GM12878 (cell line): ENCODE measurements around the gene ANKRD33B. TPM values are rescaled to one million over a fixed set of nuclear protein-coding genes. Genes with fewer than 3 reads are reported as not detected.

Experiments used
- ATAC-seq: fragments of 200-7000 bp; cut with Tn5 transposase; 3 replicates; pipeline ENCODE4 v1.9.1; 2020; ENCODE audit warnings: mild to moderate bottlenecking, moderate library complexity
- BruUV-seq: library from RNA; stranded (reverse); fragments of 400-500 nt; replicated peaks from 2 replicates; lab custom pipeline; 2021; lab: Mats Ljungman, UMichigan
- CTCF ChIA-PET: fragments of 300-600 bp; sonication (Branson Sonifier 250); formaldehyde crosslinking; extraction: SDS; loops from one replicate; lab custom pipeline; 2021; ENCODE audit warnings: inconsistent platforms; lab: Yijun Ruan, JAX
- POLR2A ChIA-PET: fragments of 350-600 bp; formaldehyde crosslinking; extraction: SDS; loops from one replicate; lab custom pipeline; 2021; ENCODE audit warnings: inconsistent platforms; lab: Charles Lee
- RAD21 ChIA-PET: fragments of 300-600 bp; sonication (Branson Sonifier 250); formaldehyde crosslinking; loops from one replicate; lab custom pipeline; 2023; ENCODE audit warnings: antibody characterized with exemption; ENCODE audit not compliant: unreplicated experiment; lab: Charles Lee
- SMC1A ChIA-PET: fragments of 300-600 bp; sonication (Branson Sonifier 250); formaldehyde crosslinking; loops from one replicate; lab custom pipeline; 2023; ENCODE audit not compliant: unreplicated experiment, uncharacterized antibody; lab: Charles Lee
- DNase-seq: peaks from one replicate; pipeline ENCODE4 v3.0.0-alpha.2; 2011; ENCODE audit warnings: low read depth, low spot score
- FAIRE-seq: peaks from 3 replicates; lab custom pipeline; 2011; peaks lifted over from hg19 to GRCh38; lab: Jason Lieb, UNC
- H2AFZ ChIP-seq: 2 replicates; pipeline ENCODE4 v1.6.0; 2011; ENCODE audit warnings: low read depth, low read length, control low read depth; ENCODE audit not compliant: control insufficient read depth
- H3K27ac ChIP-seq: 2 replicates; pipeline ENCODE4 v1.5.1; 2011; ENCODE audit warnings: control low read depth; ENCODE audit not compliant: control insufficient read depth, insufficient read depth
- H3K27me3 ChIP-seq, 2 experiments: replicated peaks in 1 of 2; 2 replicates each; pipeline versions ENCODE4 v1.6.0 to v1.6.1; 2011; ENCODE audit warnings: low read length in 1 of 2; ENCODE audit not compliant: control insufficient read depth in 2 of 2, insufficient read depth in 2 of 2
- H3K36me3 ChIP-seq, 2 experiments: 2 replicates each; pipeline ENCODE4 v1.5.1; 2011; ENCODE audit warnings: low read length in 1 of 2; ENCODE audit not compliant: control insufficient read depth in 2 of 2, insufficient read depth in 2 of 2
- H3K4me1 ChIP-seq: 2 replicates; pipeline ENCODE4 v1.6.1; 2011; ENCODE audit warnings: mild to moderate bottlenecking, low read length, moderate library complexity, mixed read lengths; ENCODE audit not compliant: control insufficient read depth, insufficient read depth
- H3K4me2 ChIP-seq: 2 replicates; pipeline ENCODE4 v1.6.0; 2011; ENCODE audit warnings: control low read depth; ENCODE audit not compliant: control insufficient read depth, insufficient read depth
- H3K4me3 ChIP-seq: fragments of 200-600 bp; sonication (generic); 2 replicates; pipeline ENCODE4 v1.5.1; 2016
- H3K79me2 ChIP-seq: 2 replicates; pipeline ENCODE4 v1.6.0; 2011; ENCODE audit warnings: low read length; ENCODE audit not compliant: control insufficient read depth, insufficient read depth
- H3K9ac ChIP-seq: 2 replicates; pipeline ENCODE4 v1.8.0; 2011; ENCODE audit warnings: low read length, control low read depth, mixed read lengths; ENCODE audit not compliant: control insufficient read depth, insufficient read depth
- H3K9me3 ChIP-seq: replicated peaks from 3 replicates; pipeline ENCODE4 v1.5.1; 2011; ENCODE audit warnings: mild to moderate bottlenecking, low read length; ENCODE audit not compliant: control insufficient read depth, insufficient read depth
- H4K20me1 ChIP-seq: 2 replicates; pipeline ENCODE4 v1.6.0; 2011; ENCODE audit not compliant: control insufficient read depth, insufficient read depth
- CHD1 ChIP-seq: IDR thresholded peaks from 2 replicates; pipeline ENCODE4 v1.6.1; 2012; ENCODE audit warnings: low read depth, low read length, improper control_type of control experiment
- CTCF ChIP-seq, 3 experiments: IDR thresholded peaks in 2 of 3; conservative IDR thresholded peaks in 1 of 3; 2 replicates each; pipeline ENCODE4 v1.5.1; 2011; ENCODE audit warnings: low read depth in 3 of 3, low read length in 3 of 3, mild to moderate bottlenecking in 3 of 3, control low read depth in 2 of 3, moderate library complexity in 2 of 3, inconsistent platforms in 1 of 3, mixed read lengths in 1 of 3; ENCODE audit not compliant: control insufficient read depth in 2 of 3, insufficient read depth in 1 of 3; ENCODE audit errors: extremely low read depth in 1 of 3
- ETV6 ChIP-seq, 2 experiments: fragments of 450-650 bp in 1 of 2; IDR thresholded peaks in 1 of 2; conservative IDR thresholded peaks in 1 of 2; 2 replicates each; pipeline ENCODE4 v1.6.1; 2014; ENCODE audit warnings: antibody characterized with exemption in 1 of 2, borderline replicate concordance in 1 of 2, low read depth in 1 of 2, mild to moderate bottlenecking in 1 of 2, moderate library complexity in 1 of 2
- FOXK2 ChIP-seq: fragments of 450-650 bp; IDR thresholded peaks from 2 replicates; pipeline ENCODE4 v1.6.1; 2017; ENCODE audit warnings: mild to moderate bottlenecking, moderate library complexity
- YBX1 ChIP-seq: fragments of 450-650 bp; IDR thresholded peaks from 2 replicates; pipeline ENCODE4 v1.6.1; 2016; ENCODE audit warnings: antibody characterized with exemption
- WGBS: methylation state at CpG from one replicate; pipeline ENCODE4 v1.1.6; 2016; ENCODE audit warnings: low lambda C conversion rate; ENCODE audit not compliant: insufficient replicate concordance, insufficient coverage; ENCODE audit errors: missing lambda C conversion rate; 5-methylcytosine and 5-hydroxymethylcytosine counted together
- in situ Hi-C: fragments of 300-500 bp; cut with MboI; formaldehyde crosslinking; loops from 9 replicates; pipeline ENCODE4 v1.14.3; 2018; ENCODE audit warnings: mixed read lengths
- intact Hi-C: fragments of 100-400 bp; cut with micrococcal nuclease; formaldehyde crosslinking; loops from one replicate; pipeline ENCODE4 v1.14.2; 2022; ENCODE audit not compliant: unreplicated experiment
- polyA plus RNA-seq, 11 experiments: library from polyadenylated mRNA; depleted of rRNA in 4 of 11; unstranded in 6 of 11; stranded (reverse) in 5 of 11; fragments of >200 nt; fragmentation: Nextera tagmentation in 4 of 11; fragmentation: Illumina TruSeq in 1 of 11; extraction: Ambion mirVana in 4 of 11; extraction: Trizol in 1 of 11; gene quantifications; 1 replicate in 1 of 11; 2 replicates in 10 of 11; pipeline versions ENCODE4 v1.2.1 to v1.2.3, GENCODE V29; 2011 to 2016; ENCODE audit warnings: inconsistent platforms in 2 of 11, missing spikeins in 2 of 11, low read depth in 1 of 11
- total RNA-seq, 4 experiments: library from RNA; depleted of rRNA in 3 of 4; stranded (reverse); fragments of >200 nt in 3 of 4; fragmentation: Illumina TruSeq in 1 of 4; extraction: Trizol in 1 of 4; gene quantifications; 2 replicates each; pipeline versions ENCODE4 v1.2.1 to v1.2.3, GENCODE V29; 2013 to 2021
- TF ChIP-seq, protein P1 (sequence below): fragments of 150-350 bp; IDR thresholded peaks from 2 replicates; pipeline ENCODE4 v1.6.1; 2016; ENCODE audit warnings: low read depth, low read length

ANKRD33B gene
- total and polyA plus RNA-seq, 10 of the 15 experiments (the other 5 are each of a cell fraction or from before 2014, with no cell fraction given) = 4.9 to 61.6 (median 15.6) TPM

DNA sequence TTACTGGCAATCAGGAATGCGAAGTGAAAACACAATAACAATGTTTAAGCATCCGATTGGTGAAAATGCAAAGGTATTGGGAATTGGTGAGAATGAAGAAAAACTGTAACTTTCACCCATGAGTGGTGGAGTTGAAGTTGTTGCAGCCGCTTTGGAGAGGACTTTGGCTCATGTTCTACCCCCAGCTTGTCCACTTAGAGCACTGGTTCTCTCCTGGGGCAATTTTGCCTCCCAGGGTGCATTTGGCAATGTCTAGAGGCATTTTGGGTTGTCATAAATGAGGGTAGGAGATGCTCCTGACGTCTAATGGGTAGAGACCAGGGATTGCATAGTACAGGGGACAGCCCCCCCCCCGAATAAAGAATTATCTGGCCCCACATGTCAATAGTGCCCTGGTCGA, 46.2 kb downstream of the ANKRD33B start (continued):
- TF ChIP-seq, protein P1, sequence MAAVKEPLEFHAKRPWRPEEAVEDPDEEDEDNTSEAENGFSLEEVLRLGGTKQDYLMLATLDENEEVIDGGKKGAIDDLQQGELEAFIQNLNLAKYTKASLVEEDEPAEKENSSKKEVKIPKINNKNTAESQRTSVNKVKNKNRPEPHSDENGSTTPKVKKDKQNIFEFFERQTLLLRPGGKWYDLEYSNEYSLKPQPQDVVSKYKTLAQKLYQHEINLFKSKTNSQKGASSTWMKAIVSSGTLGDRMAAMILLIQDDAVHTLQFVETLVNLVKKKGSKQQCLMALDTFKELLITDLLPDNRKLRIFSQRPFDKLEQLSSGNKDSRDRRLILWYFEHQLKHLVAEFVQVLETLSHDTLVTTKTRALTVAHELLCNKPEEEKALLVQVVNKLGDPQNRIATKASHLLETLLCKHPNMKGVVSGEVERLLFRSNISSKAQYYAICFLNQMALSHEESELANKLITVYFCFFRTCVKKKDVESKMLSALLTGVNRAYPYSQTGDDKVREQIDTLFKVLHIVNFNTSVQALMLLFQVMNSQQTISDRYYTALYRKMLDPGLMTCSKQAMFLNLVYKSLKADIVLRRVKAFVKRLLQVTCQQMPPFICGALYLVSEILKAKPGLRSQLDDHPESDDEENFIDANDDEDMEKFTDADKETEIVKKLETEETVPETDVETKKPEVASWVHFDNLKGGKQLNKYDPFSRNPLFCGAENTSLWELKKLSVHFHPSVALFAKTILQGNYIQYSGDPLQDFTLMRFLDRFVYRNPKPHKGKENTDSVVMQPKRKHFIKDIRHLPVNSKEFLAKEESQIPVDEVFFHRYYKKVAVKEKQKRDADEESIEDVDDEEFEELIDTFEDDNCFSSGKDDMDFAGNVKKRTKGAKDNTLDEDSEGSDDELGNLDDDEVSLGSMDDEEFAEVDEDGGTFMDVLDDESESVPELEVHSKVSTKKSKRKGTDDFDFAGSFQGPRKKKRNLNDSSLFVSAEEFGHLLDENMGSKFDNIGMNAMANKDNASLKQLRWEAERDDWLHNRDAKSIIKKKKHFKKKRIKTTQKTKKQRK = no peak

- H3K27me3 ChIP-seq = no peaks in the 10 kb centered on the region
- H3K79me2 ChIP-seq = peaks cover 76% of the 10 kb centered on the region
- no TSS peak for BruUV-seq
- H3K4me1 ChIP-seq = peaks cover 50% of the 10 kb centered on the region
- peak overlapping the region; percentile 17; the same call in 1 of the 2 replicates for H3K4me2 ChIP-seq
- no peak for ATAC-seq
- no peak overlapping the region for H3K4me3 ChIP-seq
- ChIA-PET SMC1A (interaction anchor here (1.0 to 12.5 kb wide), 4 partner anchors 13 to 54 kb away, joined by 4 to 192 read pairs (median 4); no protein-coding TSS in a partner anchor), CTCF (interaction anchor here (1.2 to 10.9 kb wide), 3 partner anchors 8 to 15 kb away, joined by 3 to 157 read pairs (median 6); no protein-coding TSS in a partner anchor), POLR2A (interaction anchor here (0.6 to 1.4 kb wide), 5 partner anchors 8 to 45 kb away, joined by 3 to 8 read pairs (median 4); no protein-coding TSS in a partner anchor), RAD21 (interaction anchor here (1.1 to 1.6 kb wide), 2 partner anchors 10 to 16 kb away, joined by 4 to 6 read pairs; no protein-coding TSS in a partner anchor)
- FAIRE-seq = no peak
- H3K36me3 ChIP-seq = peaks cover 3 to 16% of the 10 kb centered on the region in 2 experiments
- no peaks in the 10 kb centered on the region for H4K20me1 ChIP-seq
- intact Hi-C loops = no loop called here
- in situ Hi-C loops = no loop called here
- DNase-seq = no peak
- H3K9ac ChIP-seq = no peak overlapping the region
- no peak overlapping the region for H2AFZ ChIP-seq
- TF ChIP-seq YBX1 (no peak), CHD1 (no peak), CTCF (IDR thresholded peaks at IDR 0.05 in 2 of 3, conservative IDR thresholded peaks at IDR 0.05 in 1 of 3; ENCODE audit: control insufficient read depth in 2 of 3, extremely low read depth in 1 of 3, insufficient read depth in 1 of 3, low read depth in 3 of 3, low read length in 3 of 3) (no peak), ETV6 (conservative IDR thresholded peaks at IDR 0.05 in 1 of 2, IDR thresholded peaks at IDR 0.05 in 1 of 2; ENCODE audit: borderline replicate concordance in 1 of 2, low read depth in 1 of 2) (no peak), FOXK2 (no peak)
- 49% methylated on average over 4 of the region's 4 CpGs for WGBS
- H3K27ac ChIP-seq = peak overlapping the region; percentile 22; the same call in 1 of the 2 replicates
- no peaks in the 10 kb centered on the region for H3K9me3 ChIP-seq
Observed at GRCh38 chr5:10611290-10611689, 47.4 kb downstream of the ANKRD33B start.
